GM12873 (cell line): Measurements from ENCODE around the gene RNF215.

Experiments
- CTCF ChIP-seq: IDR thresholded peaks from 2 replicates; pipeline ENCODE4 v1.5.1; 2012; ENCODE audit warnings: low read depth, mild to moderate bottlenecking, moderate library complexity, low read length, control low read depth; ENCODE audit not compliant: insufficient read depth; ENCODE audit errors: missing control alignments

Gene RNF215

GRCh38 chr22:30373331-30374325 lies 13.6 kb downstream of the RNF215 start:
- TF ChIP-seq CTCF: no peak

- TF ChIP-seq CTCF: no peak
These were observed 14.3 kb downstream of the RNF215 start for GRCh38 chr22:30372915-30373314.

GRCh38 chr22:30371981-30372380 lies 15.2 kb downstream of the RNF215 start:
- no peak for TF ChIP-seq CTCF

- no peak for TF ChIP-seq CTCF
These were observed 15.9 kb downstream of the RNF215 start for GRCh38 chr22:30371321-30371720.

DNA sequence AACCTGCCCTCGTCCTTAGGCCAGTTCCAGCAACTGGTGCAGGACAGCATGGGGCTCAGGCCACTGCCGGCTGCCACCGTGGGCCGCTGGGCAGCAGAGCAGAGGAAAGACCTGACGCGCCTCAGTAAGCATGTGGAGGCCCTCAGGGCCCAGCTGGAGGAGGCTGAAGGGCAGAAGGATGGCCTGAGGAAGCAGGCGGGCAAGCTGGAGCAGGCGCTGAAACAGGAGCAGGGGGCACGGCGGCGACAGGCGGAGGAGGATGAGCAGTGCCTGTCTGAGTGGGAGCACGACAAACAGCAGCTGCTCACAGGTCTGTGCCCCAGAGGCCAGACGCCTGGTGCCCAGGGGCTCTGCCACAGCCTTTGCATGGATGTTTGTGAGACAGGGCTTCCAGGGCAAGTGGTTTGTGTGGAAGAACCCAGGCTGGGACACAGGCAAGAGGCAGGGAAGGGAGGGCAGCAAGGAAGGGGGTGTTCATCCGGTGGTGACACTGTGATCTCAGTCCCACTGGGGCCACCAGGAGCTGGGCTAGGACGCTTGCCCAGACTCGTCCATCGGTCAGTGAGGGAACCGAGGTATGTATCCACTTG lies 16.5 kb downstream of the RNF215 start:
- no peak for TF ChIP-seq CTCF

DNA sequence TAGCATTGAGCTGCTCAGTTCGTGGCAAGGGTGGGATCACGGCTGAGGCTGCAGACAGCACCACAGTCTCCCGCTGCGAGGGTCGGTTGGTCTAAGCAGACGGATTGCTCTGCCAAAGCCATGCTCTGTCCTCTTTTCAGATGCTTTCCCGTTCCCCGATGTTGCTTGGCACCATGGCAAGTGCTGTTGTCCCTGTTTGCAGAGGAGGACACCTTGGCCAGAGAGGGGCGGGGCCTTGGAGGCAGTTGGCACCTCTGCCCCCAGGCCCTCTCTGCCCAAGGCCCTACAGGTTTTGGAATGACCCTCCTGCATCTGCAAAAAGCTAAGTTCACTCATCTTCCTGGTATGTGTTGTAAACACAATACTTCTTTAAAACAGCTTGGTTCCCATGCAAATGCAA lies 18.8 kb downstream of the RNF215 start:
- no peak for TF ChIP-seq CTCF

DNA sequence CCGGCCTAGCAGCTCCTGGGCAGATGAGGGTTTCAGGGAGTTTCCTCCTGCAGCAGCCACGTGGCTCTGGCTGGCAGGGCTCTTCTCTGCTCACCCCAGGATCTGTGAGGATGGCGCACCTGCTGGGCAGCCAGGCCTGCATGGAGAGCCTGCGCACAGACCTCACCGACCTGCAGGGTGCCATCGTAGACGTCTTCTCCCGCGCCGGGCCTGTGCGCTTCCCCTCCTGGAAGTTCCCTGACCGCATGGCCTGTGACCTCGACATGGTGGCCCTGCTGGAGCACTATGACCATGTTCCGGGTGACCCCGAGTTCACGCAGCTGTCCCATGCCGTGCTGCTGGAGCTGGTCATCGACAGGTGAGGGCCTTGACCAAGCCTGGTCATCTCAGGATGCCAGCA lies 21.3 kb downstream of the RNF215 start:
- no peak for TF ChIP-seq CTCF
